Inflammatory macrophage treated with lipopolysaccharide for 4 hours (primary cell): ENCODE data around the gene RPGRIP1.
A peak's percentile ranks its signal among the peaks of the same experiment; 100 is the strongest.
"Not testable (repeated sequence)": the region's sequence is repeated elsewhere in the genome, so short reads cannot be mapped to it uniquely, and the experiment has no call there.

Experiments used
- DNase-seq: peaks from one replicate; pipeline ENCODE4 v3.0.0-alpha.2; 2020

Gene RPGRIP1

GRCh38 chr14:21279783-21280182 lies at the start of gene RPGRIP1:
Gene RPGRIP1, plus strand, starts transcription at chr14:21280083. Its CDS starts 7,894 bp downstream, at chr14:21287977.
- no peak for DNase-seq

- no peak for DNase-seq
Observed at GRCh38 chr14:21231020-21231652, 48.7 kb upstream of the RPGRIP1 start.

- no peak for DNase-seq
Observed at GRCh38 chr14:21233457-21234076, 46.3 kb upstream of the RPGRIP1 start.

GRCh38 chr14:21234112-21234511 lies 45.8 kb upstream of the RPGRIP1 start:
- DNase-seq, result no peak

- no peak for DNase-seq
Observed at GRCh38 chr14:21236948-21237797, 42.7 kb upstream of the RPGRIP1 start.

- DNase-seq, result no peak
Observed at GRCh38 chr14:21238823-21239518, 40.9 kb upstream of the RPGRIP1 start.

- no peak for DNase-seq
Observed at GRCh38 chr14:21240417-21240816, 39.5 kb upstream of the RPGRIP1 start.

- DNase-seq, result peak; percentile 27
Observed at GRCh38 chr14:21241218-21241819, 38.6 kb upstream of the RPGRIP1 start.

GRCh38 chr14:21244544-21244943 lies 35.3 kb upstream of the RPGRIP1 start:
- peak; percentile 80 for DNase-seq

GRCh38 chr14:21245813-21246212 lies 34.1 kb upstream of the RPGRIP1 start:
- no peak for DNase-seq

- DNase-seq, result no peak
Observed at GRCh38 chr14:21248338-21248737, 31.5 kb upstream of the RPGRIP1 start.

GRCh38 chr14:21248739-21249411 lies 31.0 kb upstream of the RPGRIP1 start:
- DNase-seq, result no peak

GRCh38 chr14:21251215-21251614 lies 28.7 kb upstream of the RPGRIP1 start:
- DNase-seq, result no peak

- DNase-seq, result no peak
Observed at GRCh38 chr14:21252149-21252548, 27.7 kb upstream of the RPGRIP1 start.

- DNase-seq, result peak; percentile 54
Observed at GRCh38 chr14:21255385-21256101, 24.3 kb upstream of the RPGRIP1 start.

- DNase-seq, result not testable (repeated sequence)
Observed at GRCh38 chr14:21256102-21256447, 23.8 kb upstream of the RPGRIP1 start.

GRCh38 chr14:21256539-21257393 lies 23.1 kb upstream of the RPGRIP1 start:
- peak; percentile 62 for DNase-seq

- no peak for DNase-seq
Observed at GRCh38 chr14:21257394-21257909, 22.4 kb upstream of the RPGRIP1 start.

GRCh38 chr14:21258005-21258888 lies 21.6 kb upstream of the RPGRIP1 start:
- peak; percentile 57 for DNase-seq
